Kidney capillary endothelial cell (primary cell): Measurements from ENCODE around the gene APOC1.

Source experiments
- DNase-seq: peaks from one replicate; pipeline ENCODE4 v3.0.0-alpha.2; 2018; ENCODE audit warnings: low spot score

The APOC1 gene

DNA sequence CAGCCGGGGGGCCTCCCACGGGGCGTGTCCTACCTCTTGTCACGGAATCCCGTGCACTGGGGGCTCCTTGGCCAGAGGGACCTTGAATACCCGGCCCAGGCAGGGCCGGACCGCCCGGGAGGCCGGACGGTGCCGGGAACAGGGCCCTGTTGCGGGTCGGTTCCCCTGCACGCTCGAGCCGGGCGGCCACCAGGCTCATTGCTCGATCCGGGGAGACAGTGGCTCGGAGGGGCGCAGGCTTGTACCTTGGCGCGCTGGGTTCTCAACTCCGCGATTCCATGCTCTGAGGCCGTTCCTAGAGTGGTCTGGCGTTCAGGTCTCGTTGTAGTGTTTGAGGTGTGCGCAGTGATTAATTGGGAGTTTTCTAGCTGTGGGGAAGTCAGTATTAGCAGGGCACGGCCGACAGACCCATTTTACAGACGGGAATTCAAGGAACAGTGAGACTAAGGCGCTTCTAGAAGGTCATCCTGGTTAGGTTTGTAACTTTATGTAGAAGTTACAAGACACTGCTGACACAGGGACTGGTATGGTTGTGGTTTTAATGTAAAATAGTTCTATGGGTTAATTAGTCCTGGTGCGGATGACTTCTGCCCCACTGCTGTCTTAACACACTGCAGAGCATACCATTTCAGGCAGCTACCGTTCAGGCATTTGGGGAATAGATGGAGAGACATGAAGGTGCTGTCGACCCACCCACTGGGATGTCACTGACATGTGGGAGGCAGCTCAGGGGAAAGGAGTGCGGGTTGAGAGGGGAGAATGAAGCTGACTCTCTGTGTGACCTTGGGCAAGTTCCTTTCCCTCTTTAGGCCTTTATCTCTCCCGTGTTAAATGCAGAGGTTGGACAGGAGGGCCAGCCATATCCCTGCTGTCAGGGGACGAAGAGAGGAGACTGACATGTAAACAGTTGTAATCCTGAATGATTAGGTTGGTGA, 41.4 kb downstream of the APOC1 start:
- no peak for DNase-seq

- DNase-seq = no peak
Measured at GRCh38 chr19:44957526-44957925, 43.1 kb downstream of the APOC1 start.

DNA sequence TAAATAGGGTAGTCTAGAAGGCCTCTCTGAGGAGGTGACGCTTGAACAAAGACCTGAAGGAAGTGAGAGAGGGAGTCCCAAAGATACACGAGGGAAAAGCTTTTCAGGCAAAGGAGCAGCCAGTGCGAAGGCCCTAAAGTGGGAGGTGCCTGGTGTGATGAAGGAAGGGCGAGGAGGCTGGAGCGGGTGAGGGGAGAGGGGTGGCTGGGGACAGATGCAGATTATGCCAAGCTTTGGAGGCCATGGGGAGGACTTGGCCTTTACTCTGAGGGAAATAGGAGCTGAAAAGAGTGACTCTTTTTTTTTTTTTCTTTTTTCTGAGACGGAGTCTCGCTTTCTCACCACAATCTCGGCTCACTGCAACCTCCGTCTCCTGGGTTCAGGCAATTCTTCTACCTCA, 43.7 kb downstream of the APOC1 start:
- DNase-seq = no peak

- no peak for DNase-seq
Measured at GRCh38 chr19:44959691-44960090, 45.3 kb downstream of the APOC1 start.

- no peak for DNase-seq
Measured at GRCh38 chr19:44960906-44961728, 46.7 kb downstream of the APOC1 start.

DNA sequence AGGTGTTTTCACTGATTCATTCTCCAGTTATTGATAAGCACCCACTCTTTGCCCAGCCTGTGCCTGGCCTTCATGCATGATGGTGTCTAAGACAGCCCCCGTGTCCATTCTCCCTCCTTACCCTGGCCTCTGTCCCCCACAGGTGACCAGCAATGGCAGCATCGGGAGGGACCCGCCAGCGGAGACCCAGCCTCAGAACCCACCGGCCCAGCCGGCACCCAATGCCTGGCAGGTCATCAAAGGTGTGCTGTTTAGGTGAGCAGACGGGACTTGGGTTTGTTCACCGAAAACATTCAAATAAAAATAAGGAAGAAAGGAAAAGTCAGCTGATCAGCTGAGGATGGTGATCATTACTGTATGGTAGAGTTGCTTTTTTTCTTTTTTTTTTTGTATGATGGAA, 47.4 kb downstream of the APOC1 start:
- no peak for DNase-seq

GRCh38 chr19:44968118-44968517, 53.7 kb downstream of the APOC1 start:
- no peak for DNase-seq

DNA sequence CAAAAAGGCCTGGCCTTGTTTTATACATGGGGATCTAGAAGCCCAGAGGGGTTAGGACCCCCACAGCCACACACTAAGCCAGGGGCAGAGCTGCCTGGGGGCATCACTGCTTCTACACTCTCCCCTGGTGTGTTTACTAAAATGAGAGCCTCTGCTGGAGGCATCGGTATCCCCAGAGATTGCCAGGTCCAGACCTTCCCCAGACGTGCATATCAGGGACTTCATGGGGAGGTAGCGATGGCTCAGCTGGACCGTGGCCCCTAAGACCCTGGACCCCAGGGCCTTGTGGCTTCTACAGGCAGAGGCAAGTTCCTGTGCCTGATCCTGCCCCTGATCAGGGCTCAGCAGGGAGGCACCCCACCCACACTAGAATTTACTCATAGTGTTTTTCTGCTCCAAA, 54.3 kb downstream of the APOC1 start:
- no peak for DNase-seq
